Measurements from ENCODE around the gene OCSTAMP.
A peak's percentile ranks its signal among the peaks of the same experiment; 100 is the strongest.

Gene OCSTAMP

DNA sequence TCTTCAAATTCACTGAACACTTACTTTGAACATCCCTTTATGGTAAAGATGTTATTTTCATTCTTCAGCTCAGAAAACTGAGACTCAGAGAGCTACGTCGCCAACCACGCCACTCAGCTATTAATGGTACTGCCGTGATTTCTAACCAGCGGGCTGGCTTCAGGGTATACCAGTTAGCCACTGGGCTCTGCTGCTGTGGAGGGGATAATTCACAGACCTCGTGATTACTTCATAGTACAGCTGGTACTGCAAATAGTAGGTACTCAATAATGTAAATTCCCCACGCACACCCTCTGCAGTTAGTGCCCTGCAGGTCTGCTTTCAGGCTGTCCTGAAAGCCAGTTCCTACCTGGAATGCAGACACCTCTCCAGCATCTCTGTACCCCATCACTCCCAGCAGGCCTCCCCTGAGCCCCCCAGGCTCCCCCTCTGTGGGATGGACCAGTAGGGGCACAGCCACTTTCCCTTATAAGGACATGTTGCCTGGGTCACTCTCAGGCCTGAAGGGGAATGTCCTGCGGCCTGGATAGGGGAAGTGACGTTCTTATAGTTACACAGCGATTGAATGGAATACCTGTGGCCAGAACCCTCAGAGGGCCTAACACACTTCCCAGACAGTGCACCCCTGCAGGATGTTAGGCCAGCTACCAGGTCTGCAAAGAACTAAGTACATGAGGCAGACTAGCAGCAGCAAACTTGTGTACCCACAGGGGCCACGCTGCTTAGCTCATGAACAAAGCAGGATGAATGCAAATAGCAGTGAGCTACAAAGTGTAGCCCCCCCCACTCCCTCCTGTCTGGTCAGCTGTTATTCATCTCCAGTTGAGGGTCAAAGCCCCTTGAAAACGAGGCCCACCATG is 1.3 kb upstream of the OCSTAMP start:
- DNase-seq, result no peak

DNA sequence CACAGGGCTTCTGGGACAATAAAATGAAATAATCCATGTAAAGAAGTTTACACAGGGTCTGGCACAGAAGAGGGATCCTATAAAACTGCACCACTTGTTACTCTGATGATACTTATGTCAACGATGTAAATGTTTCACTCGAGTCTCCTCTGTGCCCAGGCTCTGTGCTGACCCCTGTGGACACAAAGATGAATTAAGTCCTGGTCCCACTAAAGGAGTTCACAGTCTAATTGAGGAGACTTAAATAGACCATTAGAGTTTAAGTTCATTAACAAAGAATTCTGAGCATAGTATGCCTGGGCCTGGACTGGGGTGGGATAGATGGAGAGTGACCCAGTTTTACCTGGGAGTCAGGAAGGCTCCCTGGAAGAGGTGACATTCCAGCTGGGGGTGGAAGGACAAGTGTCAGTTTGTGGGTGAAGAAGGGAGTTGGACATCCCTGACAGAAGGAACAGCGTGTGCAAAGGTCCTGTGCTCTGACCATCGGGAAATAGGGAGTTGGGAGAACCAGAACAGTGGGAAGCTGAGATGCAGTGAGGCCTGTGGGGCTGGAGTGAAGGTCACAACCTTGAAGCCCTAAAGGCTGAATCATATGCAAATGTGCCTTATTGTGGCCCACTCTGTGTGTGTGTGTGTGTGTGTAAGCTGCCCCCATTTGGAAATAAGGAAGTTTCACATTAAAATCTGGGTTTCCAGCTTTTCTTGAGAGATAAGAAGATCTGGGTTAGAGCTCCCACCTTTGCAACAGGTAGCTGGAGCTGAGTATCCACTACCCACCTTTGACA is 1.1 kb downstream of the OCSTAMP start:
- no peak for DNase-seq

DNA sequence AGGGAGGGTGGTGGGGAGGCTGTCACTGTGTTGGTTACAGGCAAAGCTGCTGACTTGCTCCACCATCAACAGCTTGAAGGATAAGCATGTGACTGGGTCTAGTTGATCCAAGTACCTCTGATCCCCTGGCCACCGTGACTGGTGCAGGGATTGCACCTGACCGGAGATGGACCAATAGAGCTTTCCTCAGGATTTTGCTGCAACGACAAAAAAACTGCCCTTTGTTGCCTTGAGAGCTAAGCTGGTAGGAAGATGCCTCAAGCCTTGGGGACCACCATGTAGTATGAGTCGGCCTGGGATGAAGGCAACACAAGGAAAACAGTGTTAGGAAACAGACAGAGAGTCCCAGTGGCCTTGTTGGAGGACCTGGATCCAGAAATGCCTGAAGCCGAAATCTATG is 1.8 kb downstream of the OCSTAMP start:
- DNase-seq, result no peak

DNA sequence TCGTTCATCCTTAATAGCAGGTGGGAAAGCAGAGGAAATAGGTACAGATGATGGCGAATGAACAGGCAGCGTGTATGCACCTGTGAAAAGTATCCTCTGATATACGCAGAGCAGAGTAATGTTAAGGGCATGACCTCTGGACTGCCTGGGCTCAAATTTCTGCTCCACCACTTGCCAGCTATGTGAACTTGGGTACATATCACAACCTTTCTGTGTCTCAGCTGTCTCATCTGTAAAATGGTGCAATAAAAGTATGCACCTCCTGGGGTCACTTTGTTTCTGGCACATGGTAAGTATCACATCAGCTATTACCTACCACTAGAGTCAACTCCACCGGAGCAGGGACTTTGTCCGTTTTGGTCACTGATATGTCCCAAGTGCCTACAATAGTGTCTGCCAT is 2.5 kb downstream of the OCSTAMP start:
- no peak for DNase-seq

DNA sequence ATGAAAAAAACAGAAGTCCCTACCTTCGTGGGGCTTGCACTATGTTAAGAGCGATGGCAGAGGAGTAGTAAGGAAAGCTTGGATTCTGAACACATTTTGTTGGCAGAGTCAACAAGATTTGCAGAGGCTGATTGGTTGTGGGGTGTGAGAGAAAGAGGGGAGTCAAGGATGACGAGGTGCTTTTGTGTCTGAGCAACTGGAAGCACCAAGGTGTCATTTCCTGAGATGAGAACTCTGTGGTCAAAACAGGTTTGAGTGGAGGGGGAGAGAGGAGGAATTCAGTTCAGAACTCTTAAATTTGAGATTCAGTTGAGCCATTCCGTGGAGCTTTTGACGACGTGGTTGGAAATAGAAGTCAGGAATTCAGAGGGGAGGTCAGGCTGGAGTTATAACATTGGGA is 3.5 kb downstream of the OCSTAMP start:
- DNase-seq, result no peak

DNA sequence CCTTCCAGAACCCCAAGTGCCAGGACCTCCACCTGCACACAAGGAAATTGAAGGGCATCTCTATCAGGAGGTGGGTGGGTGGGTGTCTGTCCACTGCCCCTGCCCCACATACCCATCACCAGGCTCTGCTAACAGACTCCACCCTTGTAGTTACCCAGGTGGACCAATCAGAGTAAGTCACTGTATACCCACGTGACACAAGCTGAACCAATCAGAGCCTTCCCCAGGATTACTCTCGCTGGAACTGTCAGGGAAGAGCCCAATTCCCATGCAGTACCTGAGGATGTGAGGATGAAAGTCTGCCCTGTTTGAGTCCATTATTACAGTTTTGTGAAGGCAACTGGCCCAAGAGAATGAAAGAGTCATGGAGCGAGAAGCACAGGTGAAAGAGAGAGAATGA is 4.2 kb downstream of the OCSTAMP start:
- DNase-seq, result no peak

DNA sequence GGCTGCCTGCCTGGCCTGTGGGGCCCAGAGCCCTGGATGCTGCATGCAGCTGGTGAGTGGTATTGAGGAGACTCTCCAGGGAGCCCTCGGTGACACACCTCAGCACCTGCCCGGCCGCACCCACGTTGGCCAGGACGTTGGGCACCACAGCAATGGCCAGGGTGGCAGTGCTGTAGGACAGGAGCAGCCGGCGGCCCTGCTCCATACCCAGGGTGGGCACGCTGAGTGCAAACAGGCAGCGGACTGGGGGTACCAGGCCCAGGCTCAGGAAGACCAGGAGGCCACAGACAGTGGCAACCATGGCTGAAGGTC is 4.7 kb downstream of the OCSTAMP start:
- no peak for DNase-seq

DNA sequence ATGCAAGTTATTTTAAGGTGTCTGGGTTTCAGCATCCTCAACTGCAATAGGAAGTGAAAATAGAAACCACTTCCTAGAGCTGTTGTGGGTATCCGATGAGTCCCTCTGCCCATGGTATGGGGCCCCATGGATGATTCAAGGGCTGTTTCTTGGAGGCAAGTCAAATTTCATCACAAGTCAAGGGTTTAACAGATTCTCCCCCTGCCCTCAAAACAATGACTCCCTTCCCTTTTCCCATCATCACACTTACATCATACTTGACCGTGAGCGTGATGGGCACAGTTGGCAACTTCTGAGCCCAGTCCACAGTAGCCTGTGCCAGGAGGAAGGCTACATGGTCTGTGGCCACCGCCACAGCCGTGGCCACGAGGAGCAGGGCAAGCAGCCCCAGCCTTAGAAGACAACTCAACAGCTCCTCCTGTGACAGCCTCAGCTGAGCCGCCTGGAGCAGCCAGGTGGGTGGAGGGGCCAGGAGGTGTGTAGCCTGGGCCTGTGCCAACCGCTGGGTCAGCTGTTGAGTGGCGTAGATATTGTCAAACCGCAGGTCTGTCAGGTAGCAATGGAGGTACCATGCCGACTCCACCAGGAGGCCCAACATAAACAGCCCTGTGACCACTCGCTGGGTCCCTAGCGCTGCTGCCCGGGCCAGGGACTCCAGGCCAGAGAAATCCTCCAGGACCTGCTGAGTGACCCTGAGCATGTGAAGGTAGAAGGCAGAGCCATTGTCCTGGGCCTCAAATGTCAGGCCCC is 5.2 kb downstream of the OCSTAMP start:
- no peak for DNase-seq

DNA sequence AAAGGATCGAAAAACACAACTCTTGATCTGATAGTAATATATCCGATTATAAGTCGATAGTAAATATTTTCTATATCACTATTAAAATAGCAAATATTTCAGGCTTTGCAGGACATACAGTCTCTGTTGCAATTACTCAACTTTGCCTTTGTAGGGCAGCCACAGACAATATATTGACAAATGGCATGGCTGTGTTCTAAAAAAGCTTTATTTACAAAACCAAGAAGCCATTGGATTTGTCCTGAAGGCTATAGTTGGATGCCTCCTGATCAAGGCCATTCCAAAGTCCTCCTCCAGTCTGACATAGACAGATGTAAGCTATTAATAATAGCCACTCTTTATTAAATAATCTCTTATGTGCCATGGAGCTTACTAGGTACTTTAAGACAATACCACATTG is 5.9 kb downstream of the OCSTAMP start:
- no peak for DNase-seq

DNA sequence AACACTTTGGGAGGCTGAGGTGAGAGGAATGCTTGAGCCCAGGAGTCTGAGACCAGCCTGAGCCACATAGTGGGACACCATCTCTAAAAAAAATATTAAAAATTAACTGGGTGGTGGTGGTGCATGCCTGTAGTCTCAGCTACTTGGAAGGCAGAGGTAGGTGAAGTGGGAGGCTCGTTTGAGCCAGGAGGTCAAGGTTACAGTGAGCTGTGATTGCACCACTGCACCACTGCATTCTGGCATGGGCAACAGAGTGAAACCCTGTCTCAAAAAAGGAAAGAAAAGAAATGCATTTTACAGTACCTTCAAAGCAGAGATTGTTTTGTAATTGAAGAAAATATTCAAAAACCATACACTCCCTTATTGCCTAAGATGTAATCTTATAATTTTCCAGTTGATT is 6.5 kb downstream of the OCSTAMP start:
- no peak for DNase-seq

DNA sequence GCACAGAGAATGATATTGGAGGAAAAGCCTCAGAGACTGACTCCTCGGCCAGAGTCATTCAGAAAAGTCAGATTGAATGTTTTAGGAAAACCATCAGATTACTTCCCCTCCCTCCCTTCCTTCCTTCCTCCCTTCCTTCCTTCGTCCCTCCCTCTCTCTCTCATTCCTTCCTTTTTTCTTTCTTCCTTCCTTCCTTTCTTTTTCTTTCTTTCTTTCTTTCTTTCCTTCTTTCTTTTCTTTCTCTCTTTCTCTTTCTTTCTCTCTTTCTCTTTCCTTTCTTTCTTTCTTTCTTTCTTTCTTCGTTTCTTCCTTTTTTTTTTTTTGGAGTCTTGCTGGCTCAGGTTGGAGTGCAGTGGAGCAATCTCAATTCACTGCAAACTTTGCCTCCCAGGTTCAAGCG is 7.4 kb downstream of the OCSTAMP start:
- no peak for DNase-seq

DNA sequence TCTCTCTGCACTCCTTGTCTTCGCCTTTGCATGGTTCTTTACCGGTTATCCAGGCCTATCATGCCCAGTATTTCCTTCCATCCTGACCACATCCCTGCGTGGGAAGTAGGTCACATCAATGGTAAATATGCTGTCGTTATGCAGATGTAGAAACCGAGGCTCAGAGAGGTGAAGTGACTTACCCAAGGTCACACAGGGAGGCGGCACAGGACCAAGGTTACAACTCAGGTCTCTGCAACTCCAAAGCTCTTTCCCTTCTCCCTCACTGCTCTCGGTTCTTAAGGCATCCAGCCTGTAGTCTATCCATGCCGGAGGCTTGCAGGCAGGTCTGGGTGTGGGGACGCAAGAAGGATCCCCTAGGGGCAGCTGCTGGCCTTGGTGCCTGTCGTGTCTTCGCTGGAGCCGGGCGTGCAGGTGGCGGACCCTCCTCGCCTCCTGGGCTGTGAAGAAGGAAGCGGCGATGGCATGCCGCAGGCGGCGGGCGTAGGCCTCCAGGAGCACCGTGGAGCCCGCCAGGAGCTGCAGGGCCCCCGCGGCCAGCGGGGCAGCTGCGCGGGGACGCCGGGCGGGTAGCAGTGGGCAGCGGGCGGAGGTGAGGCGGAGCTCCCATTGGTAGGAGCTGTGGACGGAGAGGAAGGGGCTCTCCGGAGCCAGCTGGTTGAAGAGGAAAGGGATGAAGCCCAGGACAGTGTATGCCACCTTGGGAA is 9.1 kb downstream of the OCSTAMP start:
- no peak for DNase-seq

DNA sequence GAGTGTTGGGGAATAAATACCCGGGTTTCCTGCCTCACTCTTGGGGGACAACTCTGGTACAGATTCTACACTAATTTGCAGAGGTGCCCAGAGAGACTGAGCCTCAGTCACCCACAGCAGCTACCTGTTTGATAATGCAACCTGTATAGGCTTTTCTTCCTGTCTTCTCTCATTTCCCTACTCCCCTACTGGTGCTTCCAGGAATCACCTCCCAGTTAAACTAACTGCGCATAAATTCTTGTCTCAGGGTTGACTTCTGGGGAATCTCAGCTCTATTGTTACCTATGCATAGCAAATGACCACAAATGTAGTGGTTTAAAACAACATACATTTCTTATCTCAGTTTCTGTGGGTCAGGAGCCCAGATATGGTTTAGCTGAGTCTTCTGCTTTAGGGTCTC is 11.3 kb downstream of the OCSTAMP start:
- DNase-seq, result no peak

DNA sequence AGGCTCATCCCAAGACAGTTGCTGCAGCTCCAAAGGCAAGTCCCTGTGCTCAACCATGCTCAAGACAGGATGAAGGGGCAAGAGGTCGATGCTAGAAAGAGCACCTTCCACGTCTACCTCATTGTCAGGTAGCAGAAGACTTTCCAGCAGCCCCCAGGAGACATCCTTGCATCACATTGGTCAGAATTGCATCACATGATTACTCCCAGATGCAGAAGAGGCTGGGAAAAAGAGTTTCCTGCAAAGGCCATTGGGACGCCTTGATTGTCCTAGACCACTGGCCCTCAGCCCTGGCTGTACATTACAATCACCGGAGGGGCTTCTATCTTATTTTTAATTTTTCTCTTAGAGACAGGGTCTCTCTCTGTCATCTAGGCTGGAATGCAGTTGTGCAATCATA is 19.8 kb downstream of the OCSTAMP start:
- no peak for DNase-seq

DNA sequence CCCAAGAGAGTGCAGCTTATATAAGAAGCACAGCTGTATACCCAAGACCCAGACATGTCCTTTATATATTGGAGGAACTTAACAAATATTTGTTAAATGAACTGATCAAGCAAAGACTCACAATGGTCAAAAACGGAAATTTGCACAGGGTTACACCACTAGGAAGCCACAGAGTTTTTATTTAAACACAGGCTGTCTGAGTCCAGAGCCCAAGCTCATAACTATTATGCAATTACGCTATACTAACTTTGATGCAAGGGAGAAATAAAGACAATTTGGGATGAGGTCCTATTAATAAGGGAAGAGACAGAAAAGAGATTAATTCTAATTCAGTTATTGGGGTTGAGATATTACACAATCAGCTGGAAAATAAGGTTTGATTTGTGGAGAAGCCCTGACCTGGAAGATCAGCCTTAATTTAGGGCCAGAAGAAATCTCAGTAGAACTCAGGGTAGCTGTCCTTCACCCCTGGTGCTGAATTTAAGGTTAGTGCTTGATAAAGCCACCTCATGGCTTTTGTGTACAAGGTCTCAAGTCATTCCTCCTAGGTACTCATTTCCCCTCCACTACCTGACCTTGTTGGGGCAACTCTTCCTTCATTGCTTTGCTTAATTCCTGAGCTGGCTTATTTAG is 26.6 kb downstream of the OCSTAMP start:
- DNase-seq, result no peak

DNA sequence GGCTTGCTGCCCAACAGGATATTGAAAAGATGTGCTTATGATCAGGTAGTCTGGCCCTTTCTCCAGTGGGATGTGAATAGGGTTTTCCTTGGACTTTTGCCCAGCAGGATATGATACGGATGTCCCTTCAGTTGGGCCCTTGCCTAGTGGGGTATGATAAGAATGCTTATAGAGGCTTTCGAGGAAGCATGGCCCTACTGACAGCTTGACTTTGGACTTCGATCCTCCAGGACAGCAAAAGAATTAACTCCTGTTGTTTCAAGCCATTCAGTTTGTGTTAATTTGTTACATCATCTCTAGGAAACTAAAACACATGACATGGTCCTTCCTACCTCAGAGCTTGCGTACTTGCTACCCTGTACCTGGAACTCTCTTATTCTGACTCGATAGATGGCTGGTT is 27.3 kb downstream of the OCSTAMP start:
- no peak for DNase-seq

DNA sequence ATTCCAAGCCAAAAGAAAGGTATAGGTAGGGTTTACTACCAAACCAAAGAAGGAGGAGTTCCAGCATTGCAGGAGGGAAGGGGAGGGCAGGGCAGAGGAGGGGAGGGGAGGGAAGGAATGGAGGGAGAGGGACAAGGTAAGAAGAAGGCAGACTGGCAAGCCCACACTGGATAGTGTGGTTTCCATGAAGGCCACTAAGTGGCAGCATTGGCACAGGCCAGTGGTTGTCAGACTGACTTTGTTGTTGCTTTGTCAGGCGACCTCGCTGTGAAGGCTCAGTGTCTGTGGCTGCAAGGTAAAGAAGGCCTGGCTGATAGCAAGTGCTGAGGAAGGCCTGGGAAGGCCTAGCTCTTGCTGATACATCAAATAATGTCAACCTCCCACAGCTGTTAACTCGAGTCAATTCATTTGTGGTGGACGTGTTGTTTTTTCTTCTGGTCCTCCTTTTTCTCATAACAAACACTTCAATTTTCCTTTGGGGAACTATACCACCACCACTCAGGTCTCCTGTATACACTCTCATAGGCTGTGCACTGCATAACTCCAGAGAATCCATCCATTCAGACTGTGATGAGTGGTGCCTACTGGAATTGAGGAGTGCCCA is 29.4 kb downstream of the OCSTAMP start:
- peak in 1 of 6 experiments; percentile 2 for DNase-seq

DNA sequence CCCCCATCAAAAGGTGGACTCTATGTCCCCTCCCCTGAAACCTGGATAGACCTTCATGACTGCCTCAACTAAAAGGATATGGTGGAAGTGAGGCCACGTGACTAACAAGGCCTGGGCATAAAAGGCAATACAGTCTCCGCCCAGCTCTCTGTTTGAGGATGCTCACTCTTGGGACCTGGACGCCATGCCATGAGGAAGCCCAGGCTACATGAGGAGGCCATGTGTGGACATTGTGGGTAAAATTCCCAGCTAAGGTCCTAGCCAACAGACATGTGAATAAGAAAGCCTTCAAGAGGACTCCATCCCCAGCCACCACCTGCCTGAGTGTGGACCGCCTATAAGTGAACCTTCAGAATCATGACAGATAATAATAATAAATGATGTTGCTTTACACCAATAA is 29.9 kb downstream of the OCSTAMP start:
- no peak for DNase-seq

DNA sequence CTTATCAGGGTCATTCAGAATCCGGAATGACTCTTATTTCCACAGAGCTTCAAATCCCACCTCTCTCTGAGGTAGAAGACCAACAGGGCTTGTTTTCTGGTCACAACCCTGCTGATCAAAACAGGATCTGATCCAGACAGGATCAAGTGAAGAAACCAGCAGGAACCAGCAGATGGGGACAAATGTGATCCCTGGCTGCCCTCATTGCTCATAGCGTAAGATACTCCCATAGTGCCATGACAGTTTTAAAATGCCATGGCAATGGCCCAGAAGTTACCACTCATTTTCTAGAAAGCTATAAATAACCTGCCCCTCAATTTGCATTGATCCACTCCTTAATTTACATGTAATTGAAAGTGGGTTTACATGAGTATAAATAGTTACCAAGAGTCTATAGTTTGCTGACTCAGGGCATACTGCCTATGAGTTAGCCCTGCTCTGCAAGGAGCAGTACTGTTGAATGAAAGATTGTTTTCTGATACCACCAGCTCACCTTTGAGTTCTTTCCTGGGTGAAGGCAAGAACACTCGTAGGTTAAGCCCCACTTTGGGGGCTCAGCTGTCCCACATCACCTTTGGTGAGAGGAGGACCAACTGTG is 30.9 kb downstream of the OCSTAMP start:
- DNase-seq, result no peak

DNA sequence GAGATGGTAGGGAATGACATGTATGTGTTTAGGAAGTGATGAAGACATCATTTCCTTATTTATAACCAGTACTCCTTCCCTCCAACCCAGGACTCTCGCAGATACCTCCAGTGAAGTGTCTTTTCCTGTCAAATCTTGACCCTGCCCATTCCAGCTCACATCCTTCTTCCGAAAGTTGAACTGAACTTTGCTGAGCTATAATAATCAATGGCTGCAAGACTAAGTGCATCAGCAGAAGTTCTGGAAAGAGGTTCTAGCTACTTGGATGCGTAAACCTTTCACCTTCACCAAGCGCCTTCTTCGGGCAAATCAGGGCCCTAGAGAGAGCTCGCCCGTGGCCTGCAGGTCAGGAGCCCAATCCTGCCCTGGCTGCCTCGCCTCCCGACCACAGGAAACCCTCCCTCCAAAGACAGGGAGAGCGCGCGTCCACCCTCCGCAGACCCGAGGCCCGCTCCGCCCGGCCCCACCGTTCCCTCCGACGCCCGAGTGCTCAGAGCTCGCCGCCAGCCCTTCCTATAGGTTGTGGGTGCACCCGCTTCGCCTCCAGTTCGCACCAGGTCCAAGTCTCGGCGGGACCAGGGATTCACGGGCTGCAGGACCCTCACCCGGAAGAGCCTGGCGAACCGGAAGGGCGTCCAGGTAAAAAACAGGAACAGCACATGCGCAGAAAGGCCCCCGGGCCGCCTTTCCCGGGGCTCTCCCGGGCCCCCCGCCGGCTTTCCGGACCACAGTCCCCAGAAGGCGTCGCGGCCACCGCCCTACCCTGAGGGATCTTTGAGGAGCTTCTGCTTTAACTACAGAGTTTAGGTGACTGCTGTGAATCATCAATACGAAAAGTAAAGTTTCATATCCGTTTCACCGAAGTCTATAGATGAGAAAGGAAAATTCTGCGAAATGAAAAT is 37.3 kb downstream of the OCSTAMP start, which contains the start of gene ZNF334:
ZNF334 (minus strand) TSS at position 617 of the 902 bp plus-strand sequence. CDS start 1,457 bp downstream, outside the sequence.
- DNase-seq, result no peak

DNA sequence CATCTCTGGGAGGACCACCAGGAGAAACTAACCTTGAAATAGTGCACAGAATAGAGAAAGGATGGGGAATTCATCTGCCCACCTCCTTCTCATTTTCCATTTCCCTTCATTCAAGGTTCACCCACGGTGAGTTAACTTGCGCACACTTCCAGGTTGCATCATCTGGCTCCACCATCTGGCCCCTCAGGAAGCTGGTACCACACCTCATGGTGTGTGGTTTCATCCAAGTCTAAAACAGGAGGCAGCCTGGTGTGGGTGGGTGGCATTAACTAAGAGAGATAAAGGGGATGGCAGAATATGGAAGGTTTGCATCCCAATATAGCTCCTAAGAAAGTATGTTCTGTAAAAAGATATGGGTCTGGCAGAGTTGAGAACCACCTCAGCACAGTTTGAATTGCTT is 40.9 kb downstream of the OCSTAMP start:
- no peak for DNase-seq
